ENCODE measurements around the gene UBE2D4. TPM values are rescaled to one million over a fixed set of nuclear protein-coding genes. Genes with fewer than 3 reads are reported as not detected.

The UBE2D4 gene
- total and polyA plus RNA-seq, 2 donors (not counting 1 experiment from before 2014, with no cell fraction given), result 5.8 to 9.4 TPM

- intact Hi-C loops (cut with micrococcal nuclease), result no loop called here
- Histone ChIP-seq H3K4me1 (ENCODE audit: control insufficient read depth in 2 of 2, insufficient read depth in 2 of 2, low read length in 2 of 2) (no peaks in the 10 kb centered on the region), H3K27me3 (replicated peaks in 1 of 4; ENCODE audit: control extremely low read depth in 1 of 4, control insufficient read depth in 3 of 4, insufficient read depth in 4 of 4, low read length in 3 of 4) (no peaks in the 10 kb centered on the region), H3K9me3 (ENCODE audit: control extremely low read depth in 1 of 3, control insufficient read depth in 2 of 3, insufficient read depth in 1 of 3, low read length in 2 of 3) (no peaks in the 10 kb centered on the region), H3K79me2 (ENCODE audit: control insufficient read depth, insufficient read depth, low read length) (no peaks in the 10 kb centered on the region), H3K9ac (ENCODE audit: low read length) (no peak overlapping the region), H3K4me2 (replicated peaks; ENCODE audit: low read depth, low read length, poor library complexity, severe bottlenecking) (no peak overlapping the region), H2AFZ (ENCODE audit: insufficient read depth, low read depth, low read length, poor library complexity, severe bottlenecking) (no peak overlapping the region), H3K36me3 (replicated peaks in 1 of 2; ENCODE audit: control extremely low read depth in 1 of 2, control insufficient read depth in 1 of 2, extremely low read depth in 1 of 2, insufficient read depth in 2 of 2, low read length in 1 of 2) (peaks cover 0 to 3% of the 10 kb centered on the region in 2 experiments), H3K4me3 (ENCODE audit: control extremely low read depth in 1 of 5, extremely low read depth in 1 of 5, insufficient read depth in 1 of 5, low read depth in 2 of 5, low read length in 4 of 5) (no peak overlapping the region), H3K27ac (ENCODE audit: low read length in 2 of 2) (no peak overlapping the region), H4K20me1 (ENCODE audit: control insufficient read depth, insufficient read depth, low read length, poor library complexity, severe bottlenecking) (no peaks in the 10 kb centered on the region)
- 96% methylated on average over 13 of the region's 13 CpGs for WGBS (ENCODE audit: insufficient coverage)
- no peaks in the 10 kb centered on the region for H3K9me3 Mint-ChIP-seq (ENCODE audit: insufficient read depth)
- CTCF ChIA-PET, result no interaction called here
- no peaks in the 10 kb centered on the region for H3K4me1 Mint-ChIP-seq
- POLR2A ChIA-PET, result no interaction called here
- no peaks in the 10 kb centered on the region for H3K27me3 Mint-ChIP-seq
- TF ChIP-seq, protein P1, sequence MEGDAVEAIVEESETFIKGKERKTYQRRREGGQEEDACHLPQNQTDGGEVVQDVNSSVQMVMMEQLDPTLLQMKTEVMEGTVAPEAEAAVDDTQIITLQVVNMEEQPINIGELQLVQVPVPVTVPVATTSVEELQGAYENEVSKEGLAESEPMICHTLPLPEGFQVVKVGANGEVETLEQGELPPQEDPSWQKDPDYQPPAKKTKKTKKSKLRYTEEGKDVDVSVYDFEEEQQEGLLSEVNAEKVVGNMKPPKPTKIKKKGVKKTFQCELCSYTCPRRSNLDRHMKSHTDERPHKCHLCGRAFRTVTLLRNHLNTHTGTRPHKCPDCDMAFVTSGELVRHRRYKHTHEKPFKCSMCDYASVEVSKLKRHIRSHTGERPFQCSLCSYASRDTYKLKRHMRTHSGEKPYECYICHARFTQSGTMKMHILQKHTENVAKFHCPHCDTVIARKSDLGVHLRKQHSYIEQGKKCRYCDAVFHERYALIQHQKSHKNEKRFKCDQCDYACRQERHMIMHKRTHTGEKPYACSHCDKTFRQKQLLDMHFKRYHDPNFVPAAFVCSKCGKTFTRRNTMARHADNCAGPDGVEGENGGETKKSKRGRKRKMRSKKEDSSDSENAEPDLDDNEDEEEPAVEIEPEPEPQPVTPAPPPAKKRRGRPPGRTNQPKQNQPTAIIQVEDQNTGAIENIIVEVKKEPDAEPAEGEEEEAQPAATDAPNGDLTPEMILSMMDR (IDR thresholded peaks at IDR 0.05), result no peak
- H3K4me3 Mint-ChIP-seq, result no peak overlapping the region
- ATAC-seq (ENCODE audit: low read depth) (no peak), DNase-seq (no peak)
- no peak overlapping the region for H3K27ac Mint-ChIP-seq
These were observed 17.4 kb downstream of the UBE2D4 start for GRCh38 chr7:43943417-43944187.

DNA sequence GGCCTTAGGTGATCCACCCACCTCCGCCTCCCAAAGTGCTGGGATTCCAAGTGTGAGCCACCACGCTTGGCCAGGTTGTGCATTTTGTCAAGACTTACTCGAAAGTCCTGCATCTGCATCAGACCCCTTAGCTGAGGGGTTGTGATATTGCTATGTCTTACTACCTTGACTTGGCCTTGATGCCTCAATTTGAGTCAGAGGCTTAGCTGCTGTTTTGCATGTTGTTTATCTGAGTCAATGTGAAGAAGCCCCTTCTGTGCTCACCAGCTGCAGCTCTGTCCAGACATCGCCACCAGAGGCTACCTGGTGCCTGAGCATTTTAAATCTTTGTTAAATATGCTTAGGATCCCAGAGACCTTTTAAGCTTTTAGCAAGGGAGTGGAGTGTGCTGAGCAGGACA is 18.1 kb downstream of the UBE2D4 start:
- Mint-ChIP-seq H3K9me3 (ENCODE audit: insufficient read depth) (no peaks in the 10 kb centered on the region), H3K27ac (no peak overlapping the region), H3K27me3 (no peaks in the 10 kb centered on the region), H3K4me1 (no peaks in the 10 kb centered on the region), H3K4me3 (no peak overlapping the region)
- Histone ChIP-seq H3K4me3 (ENCODE audit: control extremely low read depth in 1 of 5, extremely low read depth in 1 of 5, insufficient read depth in 1 of 5, low read depth in 2 of 5, low read length in 4 of 5) (no peak overlapping the region), H3K9ac (ENCODE audit: low read length) (no peak overlapping the region), H3K27me3 (replicated peaks in 1 of 4; ENCODE audit: control extremely low read depth in 1 of 4, control insufficient read depth in 3 of 4, insufficient read depth in 4 of 4, low read length in 3 of 4) (no peaks in the 10 kb centered on the region), H3K36me3 (replicated peaks in 1 of 2; ENCODE audit: control extremely low read depth in 1 of 2, control insufficient read depth in 1 of 2, extremely low read depth in 1 of 2, insufficient read depth in 2 of 2, low read length in 1 of 2) (peaks cover 0 to 4% of the 10 kb centered on the region in 2 experiments), H2AFZ (ENCODE audit: insufficient read depth, low read depth, low read length, poor library complexity, severe bottlenecking) (no peak overlapping the region), H3K27ac (ENCODE audit: low read length in 2 of 2) (no peak overlapping the region), H3K4me1 (ENCODE audit: control insufficient read depth in 2 of 2, insufficient read depth in 2 of 2, low read length in 2 of 2) (no peaks in the 10 kb centered on the region), H3K4me2 (replicated peaks; ENCODE audit: low read depth, low read length, poor library complexity, severe bottlenecking) (no peak overlapping the region), H3K9me3 (ENCODE audit: control extremely low read depth in 1 of 3, control insufficient read depth in 2 of 3, insufficient read depth in 1 of 3, low read length in 2 of 3) (no peaks in the 10 kb centered on the region), H4K20me1 (ENCODE audit: control insufficient read depth, insufficient read depth, low read length, poor library complexity, severe bottlenecking) (no peaks in the 10 kb centered on the region), H3K79me2 (ENCODE audit: control insufficient read depth, insufficient read depth, low read length) (no peaks in the 10 kb centered on the region)
- TF ChIP-seq, protein P1 (IDR thresholded peaks at IDR 0.05), result no peak
- no peak for TF ChIP-seq EZH2 (IDR thresholded peaks at IDR 0.05; ENCODE audit: borderline replicate concordance, insufficient read depth, low read depth, low read length, poor library complexity, severe bottlenecking)
- no peak for DNase-seq
- CTCF ChIA-PET, result no interaction called here
- POLR2A ChIA-PET, result no interaction called here
- intact Hi-C loops (cut with micrococcal nuclease), result no loop called here
- ATAC-seq (ENCODE audit: low read depth), result no peak
- WGBS (ENCODE audit: insufficient coverage), result 92% methylated on average over 4 of the region's 4 CpGs

Data from B cell (primary cell).